GM23338 (cell line): ENCODE measurements around the gene XXYLT1.

Experiments
- EZH2 ChIP-seq: fragments of 200-600 bp; sonication (generic); IDR thresholded peaks from one replicate; pipeline ENCODE4 v1.8.0; 2017; ENCODE audit warnings: antibody characterized with exemption, mild to moderate bottlenecking, low read depth; ENCODE audit not compliant: unreplicated experiment
- REST ChIP-seq: IDR thresholded peaks from one replicate; pipeline ENCODE4 v1.6.1; 2018; ENCODE audit warnings: antibody characterized with exemption; ENCODE audit not compliant: unreplicated experiment
- TF ChIP-seq, protein P1 (sequence below), 2 experiments: fragments of 200-600 bp in 1 of 2; sonication (generic) in 1 of 2; conservative IDR thresholded peaks; 2 replicates each; pipeline versions ENCODE4 v1.5.1 to v1.6.1; 2016 to 2017; ENCODE audit warnings: antibody characterized with exemption in 2 of 2, low read depth in 2 of 2, mild to moderate bottlenecking in 2 of 2, moderate library complexity in 1 of 2

DNA sequence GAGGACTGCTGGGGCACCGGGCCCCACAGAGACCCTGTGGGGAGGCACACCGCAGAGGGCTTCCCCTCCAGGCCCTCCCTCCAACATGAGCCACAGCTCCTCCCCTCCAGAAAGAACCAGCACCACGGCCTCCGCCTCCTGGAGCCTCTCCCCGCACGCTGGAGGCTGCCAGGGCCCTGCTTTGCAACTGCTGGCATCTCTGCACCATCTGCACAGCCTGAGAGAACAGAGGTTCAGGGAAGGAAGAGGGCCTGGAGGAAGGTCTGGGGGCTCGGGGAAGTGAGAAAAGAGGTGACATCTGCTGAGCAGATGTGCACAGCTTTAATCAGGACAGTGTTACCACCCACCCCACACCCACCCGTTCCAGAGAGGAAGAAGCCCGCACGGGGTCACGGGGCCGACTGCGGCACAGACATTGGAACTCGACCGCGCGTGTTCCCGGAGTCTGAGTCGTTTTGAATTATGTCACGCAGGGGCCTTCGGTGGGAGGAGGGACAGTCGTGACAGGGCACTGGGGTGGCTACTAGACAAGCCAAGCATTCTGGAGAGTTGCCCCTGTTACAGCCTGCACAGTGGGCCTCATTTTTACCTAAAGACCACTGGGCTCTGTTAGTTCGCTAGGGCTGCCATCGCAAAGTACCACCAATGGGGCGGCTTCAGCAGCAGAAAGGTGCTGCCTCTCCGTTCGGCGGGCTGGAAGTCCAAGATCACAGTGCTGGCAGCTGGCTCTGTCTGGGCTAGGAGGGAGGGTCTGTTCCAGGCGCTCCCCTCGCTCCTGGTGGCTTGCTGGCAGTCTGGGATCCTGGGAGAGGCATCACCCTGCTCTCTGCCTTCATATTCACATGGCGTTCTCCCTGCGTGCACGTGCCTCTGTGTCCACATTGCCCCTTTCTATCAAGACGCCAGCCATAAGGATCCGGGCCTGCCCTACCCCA lies 194.8 kb downstream of the XXYLT1 start:
- TF ChIP-seq, protein P1, sequence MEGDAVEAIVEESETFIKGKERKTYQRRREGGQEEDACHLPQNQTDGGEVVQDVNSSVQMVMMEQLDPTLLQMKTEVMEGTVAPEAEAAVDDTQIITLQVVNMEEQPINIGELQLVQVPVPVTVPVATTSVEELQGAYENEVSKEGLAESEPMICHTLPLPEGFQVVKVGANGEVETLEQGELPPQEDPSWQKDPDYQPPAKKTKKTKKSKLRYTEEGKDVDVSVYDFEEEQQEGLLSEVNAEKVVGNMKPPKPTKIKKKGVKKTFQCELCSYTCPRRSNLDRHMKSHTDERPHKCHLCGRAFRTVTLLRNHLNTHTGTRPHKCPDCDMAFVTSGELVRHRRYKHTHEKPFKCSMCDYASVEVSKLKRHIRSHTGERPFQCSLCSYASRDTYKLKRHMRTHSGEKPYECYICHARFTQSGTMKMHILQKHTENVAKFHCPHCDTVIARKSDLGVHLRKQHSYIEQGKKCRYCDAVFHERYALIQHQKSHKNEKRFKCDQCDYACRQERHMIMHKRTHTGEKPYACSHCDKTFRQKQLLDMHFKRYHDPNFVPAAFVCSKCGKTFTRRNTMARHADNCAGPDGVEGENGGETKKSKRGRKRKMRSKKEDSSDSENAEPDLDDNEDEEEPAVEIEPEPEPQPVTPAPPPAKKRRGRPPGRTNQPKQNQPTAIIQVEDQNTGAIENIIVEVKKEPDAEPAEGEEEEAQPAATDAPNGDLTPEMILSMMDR (conservative IDR thresholded peaks at IDR 0.05; ENCODE audit: low read depth in 2 of 2) = no peak
- TF ChIP-seq REST (no peak), EZH2 (no peak)
